Psoas muscle (tissue), 8 donors: ENCODE results near the gene BACE1. TPM values are rescaled to one million over a fixed set of nuclear protein-coding genes. Genes with fewer than 3 reads are reported as not detected.
A peak's percentile ranks its signal among the peaks of the same experiment; 100 is the strongest.

Source experiments
- ATAC-seq, 4 donors: fragments of 200-7000 bp; cut with Tn5 transposase; one replicate each; pipeline ENCODE4 v1.9.1; 2020; ENCODE audit warnings: moderate library complexity in 3 of 4, mild to moderate bottlenecking in 2 of 4
- DNase-seq, 2 donors: peaks; one replicate each; pipeline ENCODE4 v3.0.0-alpha.2; 2020
- H3K27ac ChIP-seq: fragments of 200-600 bp; one replicate; pipeline ENCODE4 v1.8.0; 2022
- H3K27me3 ChIP-seq, 3 donors: fragments of 200-600 bp in 1 of 3; one replicate each; pipeline versions ENCODE4 v1.6.1 to v1.8.0; 2013 to 2022; ENCODE audit warnings: low read length in 2 of 3, mild to moderate bottlenecking in 2 of 3, moderate library complexity in 1 of 3; ENCODE audit not compliant: insufficient read depth in 3 of 3
- H3K36me3 ChIP-seq, 2 donors: fragments of 200-600 bp in 1 of 2; one replicate each; pipeline versions ENCODE4 v1.6.1 to v1.8.0; 2013 to 2022; ENCODE audit warnings: low read depth in 1 of 2, mild to moderate bottlenecking in 1 of 2, moderate library complexity in 1 of 2; ENCODE audit not compliant: insufficient read depth in 1 of 2
- H3K4me1 ChIP-seq: fragments of 200-600 bp; one replicate; pipeline ENCODE4 v1.8.0; 2022
- H3K4me3 ChIP-seq: fragments of 200-600 bp; one replicate; pipeline ENCODE4 v1.8.0; 2022; ENCODE audit warnings: mild to moderate bottlenecking
- H3K9me3 ChIP-seq: fragments of 200-600 bp; one replicate; pipeline ENCODE4 v1.8.0; 2022
- CTCF ChIP-seq: fragments of 200-600 bp; IDR thresholded peaks from one replicate; pipeline ENCODE4 v1.8.0; 2022; ENCODE audit warnings: antibody characterized with exemption
- WGBS, 3 donors: extraction: QIAGEN DNeasy Blood & Tissue Kit; methylation state at CpG; one replicate each; pipeline versions ENCODE4 v1.1.6 to v1.1.7; 2013; 5-methylcytosine and 5-hydroxymethylcytosine counted together
- intact Hi-C, 2 donors: fragments of 100-400 bp; cut with DNase I; formaldehyde crosslinking; loops; one replicate each; pipeline versions ENCODE4 v1.11.0 to v1.14.2; 2022
- long read RNA-seq, 2 donors: library from polyadenylated mRNA; unstranded; transcript quantifications; one replicate each; pipeline ENCODE4 v2.0.0, GENCODE V29; 2021
- polyA plus RNA-seq, 3 donors: library from polyadenylated mRNA; stranded (reverse); fragments of 200-250 nt; gene quantifications; one replicate each; pipeline ENCODE4 v1.2.3, GENCODE V29; 2013
- total RNA-seq, 4 donors: library from RNA; stranded (reverse); fragmentation: NEBNext Ultra II Directional in 2 of 4; extraction: Animal tissue kit (Norgen Biotek cat#: 25700) in 2 of 4; gene quantifications; one replicate each; pipeline versions ENCODE4 v1.2.1 to v1.2.4, GENCODE V29; 2021 to 2023
- donor health status: healthy with polysubstance abuse.
- donor health status: DM: no; HTN: no; CAD: no; lungs with moderate emphysema.
- donor health status: Bipolar disorder and iron deficiency.
- donor health status: healthy.
- donor health status: DM: yes; HTN: yes; CAD: no.
- donor health status: DM: no; HTN: no; CAD: no.
- donor health status: DM: no; HTN: no; CAD: no.
- donor health status: DM: yes; HTN: yes; CAD: no.

Gene BACE1
- total RNA-seq (10 to 100 TPM in 1 of 4 donors, 1 to 10 TPM in 3; 7.7 to 13.0 (median 9.2) TPM), polyA plus RNA-seq (10 to 100 TPM in 1 of 3 donors, 1 to 10 TPM in 2; 2.5 to 10.3 (median 2.7) TPM)
- long read RNA-seq, donor 1, full-length matches to known transcripts = 3 of 9 reads
- long read RNA-seq, donor 1, partial matches to known transcripts = 1 of 9 reads
- long read RNA-seq, donor 1, other reads (novel, unspliced or antisense) = 5 of 9 reads
- long read RNA-seq, donor 2, full-length matches to known transcripts = 16 of 39 reads
- long read RNA-seq, donor 2, partial matches to known transcripts = 3 of 39 reads
- long read RNA-seq, donor 2, other reads (novel, unspliced or antisense) = 20 of 39 reads

- peaks cover 20% of the 10 kb centered on the region for H3K4me1 ChIP-seq
- ATAC-seq = peak; percentile 87 to 97 (median 94)
- H3K27ac ChIP-seq = peak within 1 kb of the TSS; percentile 61
- peak; percentile 31 for TF ChIP-seq CTCF
- intact Hi-C loops = no loop called here
- no peaks in the 10 kb centered on the region for H3K36me3 ChIP-seq
- peak; percentile 83 to 91 for DNase-seq
- WGBS, 3 donors = 8 to 13% (median 9%) methylated on average over 22 to 29 of the region's 29 CpGs
- H3K4me3 ChIP-seq = peak within 1 kb of the TSS; percentile 95
- no peaks in the 10 kb centered on the region for H3K9me3 ChIP-seq
- H3K27me3 ChIP-seq = no peaks in the 10 kb centered on the region
These were observed at the start of gene BACE1 for GRCh38 chr11:117316197-117316961. Gene BACE1 (minus strand): TSS chr11:117316256. CDS start chr11:117315795, 461 bp downstream.

- Histone ChIP-seq H3K27me3 (no peaks in the 10 kb centered on the region), H3K27ac (no peak overlapping the region), H3K4me3 (no peak overlapping the region), H3K4me1 (no peaks in the 10 kb centered on the region), H3K36me3 (peaks cover 0 to 56% of the 10 kb centered on the region in 2 donors), H3K9me3 (no peaks in the 10 kb centered on the region)
- ATAC-seq (no peak), DNase-seq (no peak)
- no peak for TF ChIP-seq CTCF
- WGBS, 3 donors = 86 to 94% (median 92%) methylated on average over 8 of the region's 8 CpGs
- intact Hi-C loops = no loop called here
These were observed 45.4 kb upstream of the BACE1 start for GRCh38 chr11:117361432-117361831.

GRCh38 chr11:117356126-117356890, 40.3 kb upstream of the BACE1 start:
- WGBS, 3 donors = 78 to 91% (median 82%) methylated on average over 9 of the region's 9 CpGs
- no peak for DNase-seq
- no peak for ATAC-seq
- H3K27ac ChIP-seq = no peak overlapping the region
- no peaks in the 10 kb centered on the region for H3K9me3 ChIP-seq
- H3K27me3 ChIP-seq = no peaks in the 10 kb centered on the region
- H3K36me3 ChIP-seq = peaks cover 0 to 56% of the 10 kb centered on the region in 2 donors
- H3K4me1 ChIP-seq = no peaks in the 10 kb centered on the region
- intact Hi-C loops = no loop called here
- H3K4me3 ChIP-seq = no peak overlapping the region
- TF ChIP-seq CTCF = no peak

- Histone ChIP-seq H3K27ac (no peak overlapping the region), H3K4me3 (no peak overlapping the region), H3K27me3 (no peaks in the 10 kb centered on the region), H3K9me3 (no peaks in the 10 kb centered on the region), H3K36me3 (peaks cover 0 to 47% of the 10 kb centered on the region in 2 donors), H3K4me1 (no peaks in the 10 kb centered on the region)
- DNase-seq (no peak), ATAC-seq (no peak)
- no peak for TF ChIP-seq CTCF
- intact Hi-C loops = no loop called here
- 94 to 99% (median 95%) methylated on average over 4 of the region's 4 CpGs for WGBS, 3 donors
These were observed 38.5 kb upstream of the BACE1 start for GRCh38 chr11:117354550-117354949.
